ENCODE results near the gene TMEM120B.

Gene TMEM120B

DNA sequence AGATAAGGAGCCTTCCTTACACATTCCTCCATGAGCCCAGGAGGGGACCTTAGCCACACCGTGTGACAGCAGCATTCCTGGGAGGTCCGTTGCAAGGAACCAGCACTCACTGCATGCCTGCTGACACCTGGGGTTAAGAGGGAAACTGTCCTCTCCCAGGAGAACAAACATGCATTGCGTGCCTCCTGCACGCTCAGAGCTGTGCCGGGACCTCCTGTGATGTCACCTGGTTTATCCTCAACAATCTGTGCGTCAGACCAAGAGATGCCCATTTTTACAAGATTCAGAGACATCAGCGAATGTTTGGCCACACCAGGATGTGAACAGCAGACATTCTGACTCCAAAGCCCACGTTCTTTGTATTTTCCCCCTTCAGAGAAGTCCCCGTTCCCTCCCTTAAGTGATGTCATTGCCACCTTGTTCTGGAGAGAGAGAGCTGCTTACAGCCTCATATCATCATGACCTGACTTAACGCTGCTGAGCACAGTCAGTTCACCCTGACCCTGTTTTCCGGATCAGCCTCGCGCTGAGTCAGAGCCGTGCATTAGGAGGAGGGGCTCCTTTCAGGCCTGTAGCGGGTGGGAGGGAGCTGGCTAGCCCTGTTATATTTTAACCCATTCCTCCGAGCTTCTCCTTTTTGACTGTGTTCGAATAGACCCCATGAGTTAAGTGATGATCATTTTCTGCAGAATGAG lies 36.2 kb downstream of the TMEM120B start (continued):
- TF ChIP-seq, protein P1, sequence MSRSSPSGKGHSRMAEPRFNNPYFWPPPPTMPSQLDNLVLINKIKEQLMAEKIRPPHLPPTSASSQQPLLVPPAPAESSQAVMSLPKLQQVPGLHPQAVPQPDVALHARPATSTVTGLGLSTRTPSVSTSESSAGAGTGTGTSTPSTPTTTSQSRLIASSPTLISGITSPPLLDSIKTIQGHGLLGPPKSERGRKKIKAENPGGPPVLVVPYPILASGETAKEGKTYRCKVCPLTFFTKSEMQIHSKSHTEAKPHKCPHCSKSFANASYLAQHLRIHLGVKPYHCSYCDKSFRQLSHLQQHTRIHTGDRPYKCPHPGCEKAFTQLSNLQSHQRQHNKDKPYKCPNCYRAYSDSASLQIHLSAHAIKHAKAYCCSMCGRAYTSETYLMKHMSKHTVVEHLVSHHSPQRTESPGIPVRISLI (tag by site-specific recombination; IDR thresholded peaks at IDR 0.05) = no peak
- no peak for TF ChIP-seq ZNF549 (tag by site-specific recombination; IDR thresholded peaks at IDR 0.05)
- TF ChIP-seq, protein P2, sequence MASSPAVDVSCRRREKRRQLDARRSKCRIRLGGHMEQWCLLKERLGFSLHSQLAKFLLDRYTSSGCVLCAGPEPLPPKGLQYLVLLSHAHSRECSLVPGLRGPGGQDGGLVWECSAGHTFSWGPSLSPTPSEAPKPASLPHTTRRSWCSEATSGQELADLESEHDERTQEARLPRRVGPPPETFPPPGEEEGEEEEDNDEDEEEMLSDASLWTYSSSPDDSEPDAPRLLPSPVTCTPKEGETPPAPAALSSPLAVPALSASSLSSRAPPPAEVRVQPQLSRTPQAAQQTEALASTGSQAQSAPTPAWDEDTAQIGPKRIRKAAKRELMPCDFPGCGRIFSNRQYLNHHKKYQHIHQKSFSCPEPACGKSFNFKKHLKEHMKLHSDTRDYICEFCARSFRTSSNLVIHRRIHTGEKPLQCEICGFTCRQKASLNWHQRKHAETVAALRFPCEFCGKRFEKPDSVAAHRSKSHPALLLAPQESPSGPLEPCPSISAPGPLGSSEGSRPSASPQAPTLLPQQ (tag by site-specific recombination; IDR thresholded peaks at IDR 0.05) = peak; percentile 96
- TF ChIP-seq SETDB1 (IDR thresholded peaks at IDR 0.05; ENCODE audit: insufficient read length, low read length) = no peak
- no peak for TF ChIP-seq GLI4 (tag by site-specific recombination; IDR thresholded peaks at IDR 0.05)
- TF ChIP-seq, protein P3, sequence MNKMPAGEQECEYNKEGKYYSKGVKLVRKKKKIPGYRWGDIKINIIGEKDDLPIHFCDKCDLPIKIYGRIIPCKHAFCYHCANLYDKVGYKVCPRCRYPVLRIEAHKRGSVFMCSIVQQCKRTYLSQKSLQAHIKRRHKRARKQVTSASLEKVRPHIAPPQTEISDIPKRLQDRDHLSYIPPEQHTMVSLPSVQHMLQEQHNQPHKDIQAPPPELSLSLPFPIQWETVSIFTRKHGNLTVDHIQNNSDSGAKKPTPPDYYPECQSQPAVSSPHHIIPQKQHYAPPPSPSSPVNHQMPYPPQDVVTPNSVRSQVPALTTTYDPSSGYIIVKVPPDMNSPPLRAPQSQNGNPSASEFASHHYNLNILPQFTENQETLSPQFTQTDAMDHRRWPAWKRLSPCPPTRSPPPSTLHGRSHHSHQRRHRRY (tag by site-specific recombination; IDR thresholded peaks at IDR 0.05) = no peak
- TF ChIP-seq, protein P4, sequence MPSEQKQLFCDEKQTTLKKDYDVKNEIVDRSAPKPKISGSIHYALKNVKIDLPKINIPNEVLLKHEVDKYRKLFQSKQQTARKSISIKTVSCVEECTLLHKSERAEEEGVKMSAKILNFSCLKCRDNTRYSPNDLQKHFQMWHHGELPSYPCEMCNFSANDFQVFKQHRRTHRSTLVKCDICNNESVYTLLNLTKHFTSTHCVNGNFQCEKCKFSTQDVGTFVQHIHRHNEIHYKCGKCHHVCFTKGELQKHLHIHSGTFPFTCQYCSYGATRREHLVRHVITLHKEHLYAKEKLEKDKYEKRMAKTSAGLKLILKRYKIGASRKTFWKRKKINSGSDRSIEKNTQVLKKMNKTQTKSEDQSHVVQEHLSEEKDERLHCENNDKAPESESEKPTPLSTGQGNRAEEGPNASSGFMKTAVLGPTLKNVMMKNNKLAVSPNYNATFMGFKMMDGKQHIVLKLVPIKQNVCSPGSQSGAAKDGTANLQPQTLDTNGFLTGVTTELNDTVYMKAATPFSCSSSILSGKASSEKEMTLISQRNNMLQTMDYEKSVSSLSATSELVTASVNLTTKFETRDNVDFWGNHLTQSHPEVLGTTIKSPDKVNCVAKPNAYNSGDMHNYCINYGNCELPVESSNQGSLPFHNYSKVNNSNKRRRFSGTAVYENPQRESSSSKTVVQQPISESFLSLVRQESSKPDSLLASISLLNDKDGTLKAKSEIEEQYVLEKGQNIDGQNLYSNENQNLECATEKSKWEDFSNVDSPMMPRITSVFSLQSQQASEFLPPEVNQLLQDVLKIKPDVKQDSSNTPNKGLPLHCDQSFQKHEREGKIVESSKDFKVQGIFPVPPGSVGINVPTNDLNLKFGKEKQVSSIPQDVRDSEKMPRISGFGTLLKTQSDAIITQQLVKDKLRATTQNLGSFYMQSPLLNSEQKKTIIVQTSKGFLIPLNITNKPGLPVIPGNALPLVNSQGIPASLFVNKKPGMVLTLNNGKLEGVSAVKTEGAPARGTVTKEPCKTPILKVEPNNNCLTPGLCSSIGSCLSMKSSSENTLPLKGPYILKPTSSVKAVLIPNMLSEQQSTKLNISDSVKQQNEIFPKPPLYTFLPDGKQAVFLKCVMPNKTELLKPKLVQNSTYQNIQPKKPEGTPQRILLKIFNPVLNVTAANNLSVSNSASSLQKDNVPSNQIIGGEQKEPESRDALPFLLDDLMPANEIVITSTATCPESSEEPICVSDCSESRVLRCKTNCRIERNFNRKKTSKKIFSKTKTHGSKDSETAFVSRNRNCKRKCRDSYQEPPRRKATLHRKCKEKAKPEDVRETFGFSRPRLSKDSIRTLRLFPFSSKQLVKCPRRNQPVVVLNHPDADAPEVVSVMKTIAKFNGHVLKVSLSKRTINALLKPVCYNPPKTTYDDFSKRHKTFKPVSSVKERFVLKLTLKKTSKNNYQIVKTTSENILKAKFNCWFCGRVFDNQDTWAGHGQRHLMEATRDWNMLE (tag by site-specific recombination; conservative IDR thresholded peaks at IDR 0.05; ENCODE audit: low read depth) = no peak; the same call in 1 of the 2 replicates
- no peak for TF ChIP-seq ZNF10 (tag by site-specific recombination; IDR thresholded peaks at IDR 0.05)
- no peak for TF ChIP-seq ZNF571 (tag by site-specific recombination; IDR thresholded peaks at IDR 0.05)
- TF ChIP-seq ZNF23 (tag by site-specific recombination; IDR thresholded peaks at IDR 0.05; ENCODE audit: borderline replicate concordance) = no peak
- TF ChIP-seq KLF7 (tag by site-specific recombination; IDR thresholded peaks at IDR 0.05; ENCODE audit: borderline replicate concordance) = no peak
- no peak for TF ChIP-seq ZNF555 (tag by site-specific recombination; conservative IDR thresholded peaks at IDR 0.05)
- TF ChIP-seq ZNF211 (tag by site-specific recombination; IDR thresholded peaks at IDR 0.05; ENCODE audit: low read depth) = no peak
- no peak for TF ChIP-seq SCRT2 (tag by site-specific recombination; IDR thresholded peaks at IDR 0.05)
- no peak for TF ChIP-seq ZBTB8A (tag by site-specific recombination; IDR thresholded peaks at IDR 0.05)
- TF ChIP-seq RBAK (tag by site-specific recombination; IDR thresholded peaks at IDR 0.05) = no peak
- no peak for TF ChIP-seq HOXD13 (CRISPR knock-in tag; IDR thresholded peaks at IDR 0.05; ENCODE audit: borderline replicate concordance)
- no peak for TF ChIP-seq ZNF423 (tag by site-specific recombination; IDR thresholded peaks at IDR 0.05)
- no peak for TF ChIP-seq HOXC10 (CRISPR knock-in tag; IDR thresholded peaks at IDR 0.05)
- TF ChIP-seq ZFP41 (tag by site-specific recombination; IDR thresholded peaks at IDR 0.05; ENCODE audit: borderline replicate concordance) = no peak
- TF ChIP-seq, protein P5, sequence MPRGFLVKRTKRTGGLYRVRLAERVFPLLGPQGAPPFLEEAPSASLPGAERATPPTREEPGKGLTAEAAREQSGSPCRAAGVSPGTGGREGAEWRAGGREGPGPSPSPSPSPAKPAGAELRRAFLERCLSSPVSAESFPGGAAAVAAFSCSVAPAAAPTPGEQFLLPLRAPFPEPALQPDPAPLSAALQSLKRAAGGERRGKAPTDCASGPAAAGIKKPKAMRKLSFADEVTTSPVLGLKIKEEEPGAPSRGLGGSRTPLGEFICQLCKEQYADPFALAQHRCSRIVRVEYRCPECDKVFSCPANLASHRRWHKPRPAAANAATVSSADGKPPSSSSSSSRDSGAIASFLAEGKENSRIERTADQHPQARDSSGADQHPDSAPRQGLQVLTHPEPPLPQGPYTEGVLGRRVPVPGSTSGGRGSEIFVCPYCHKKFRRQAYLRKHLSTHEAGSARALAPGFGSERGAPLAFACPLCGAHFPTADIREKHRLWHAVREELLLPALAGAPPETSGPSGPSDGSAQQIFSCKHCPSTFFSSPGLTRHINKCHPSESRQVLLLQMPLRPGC (tag by site-specific recombination; IDR thresholded peaks at IDR 0.05) = peak; percentile 84; the same call in 1 of the 2 replicates
- TF ChIP-seq, protein P6, sequence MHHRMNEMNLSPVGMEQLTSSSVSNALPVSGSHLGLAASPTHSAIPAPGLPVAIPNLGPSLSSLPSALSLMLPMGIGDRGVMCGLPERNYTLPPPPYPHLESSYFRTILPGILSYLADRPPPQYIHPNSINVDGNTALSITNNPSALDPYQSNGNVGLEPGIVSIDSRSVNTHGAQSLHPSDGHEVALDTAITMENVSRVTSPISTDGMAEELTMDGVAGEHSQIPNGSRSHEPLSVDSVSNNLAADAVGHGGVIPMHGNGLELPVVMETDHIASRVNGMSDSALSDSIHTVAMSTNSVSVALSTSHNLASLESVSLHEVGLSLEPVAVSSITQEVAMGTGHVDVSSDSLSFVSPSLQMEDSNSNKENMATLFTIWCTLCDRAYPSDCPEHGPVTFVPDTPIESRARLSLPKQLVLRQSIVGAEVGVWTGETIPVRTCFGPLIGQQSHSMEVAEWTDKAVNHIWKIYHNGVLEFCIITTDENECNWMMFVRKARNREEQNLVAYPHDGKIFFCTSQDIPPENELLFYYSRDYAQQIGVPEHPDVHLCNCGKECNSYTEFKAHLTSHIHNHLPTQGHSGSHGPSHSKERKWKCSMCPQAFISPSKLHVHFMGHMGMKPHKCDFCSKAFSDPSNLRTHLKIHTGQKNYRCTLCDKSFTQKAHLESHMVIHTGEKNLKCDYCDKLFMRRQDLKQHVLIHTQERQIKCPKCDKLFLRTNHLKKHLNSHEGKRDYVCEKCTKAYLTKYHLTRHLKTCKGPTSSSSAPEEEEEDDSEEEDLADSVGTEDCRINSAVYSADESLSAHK (tag by site-specific recombination; IDR thresholded peaks at IDR 0.05) = no peak
- TF ChIP-seq YY1 (tag by site-specific recombination; IDR thresholded peaks at IDR 0.05) = no peak
- TF ChIP-seq WT1 (tag by site-specific recombination; IDR thresholded peaks at IDR 0.05) = peak; percentile 86
- TF ChIP-seq ZNF416 (tag by site-specific recombination; IDR thresholded peaks at IDR 0.05) = no peak
- no peak; the same call in 1 of the 2 replicates for TF ChIP-seq ZNF501 (tag by site-specific recombination; IDR thresholded peaks at IDR 0.05)
- TF ChIP-seq ZNF138 (tag by site-specific recombination; IDR thresholded peaks at IDR 0.05; ENCODE audit: borderline replicate concordance) = no peak
- no peak for TF ChIP-seq ZNF248 (tag by site-specific recombination; IDR thresholded peaks at IDR 0.05)

Measured in HEK293 (cell line).